Retinal pigment epithelial cell (primary cell): ENCODE data around the gene EFR3B.

ENCODE experiments used
- DNase-seq: peaks from one replicate; pipeline ENCODE4 v3.0.0-alpha.2; 2010; ENCODE audit warnings: low read depth
- H3K4me3 ChIP-seq: 2 replicates; pipeline ENCODE4 v1.5.1; 2011; ENCODE audit warnings: mild to moderate bottlenecking, low read length, control low read depth, moderate library complexity
- CTCF ChIP-seq: conservative IDR thresholded peaks from 2 replicates; pipeline ENCODE4 v1.5.1; 2011; ENCODE audit warnings: low read depth, low read length, control low read depth, inconsistent platforms

EFR3B gene

DNA sequence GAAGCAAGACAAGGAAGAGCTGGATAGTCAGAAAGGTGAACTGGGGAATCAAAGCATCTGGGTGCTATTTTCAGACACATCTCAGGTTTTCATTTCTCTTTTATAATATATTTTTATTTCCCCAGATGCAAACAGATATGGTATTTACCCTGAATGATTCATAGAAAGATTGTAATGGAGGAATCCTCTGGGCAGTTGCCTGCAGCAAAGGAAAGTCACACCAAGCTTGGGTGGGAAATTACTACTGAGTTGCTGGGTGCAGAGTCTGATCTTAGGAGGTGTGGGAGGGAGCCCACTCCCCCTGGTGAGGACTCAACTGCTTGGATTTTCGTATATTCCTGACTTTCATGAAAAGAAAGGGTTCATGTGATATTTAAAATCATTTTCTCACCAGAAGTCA, 2.1 kb downstream of the EFR3B start:
- no peak overlapping the region for H3K4me3 ChIP-seq
- no peak for DNase-seq
- no peak for TF ChIP-seq CTCF

DNA sequence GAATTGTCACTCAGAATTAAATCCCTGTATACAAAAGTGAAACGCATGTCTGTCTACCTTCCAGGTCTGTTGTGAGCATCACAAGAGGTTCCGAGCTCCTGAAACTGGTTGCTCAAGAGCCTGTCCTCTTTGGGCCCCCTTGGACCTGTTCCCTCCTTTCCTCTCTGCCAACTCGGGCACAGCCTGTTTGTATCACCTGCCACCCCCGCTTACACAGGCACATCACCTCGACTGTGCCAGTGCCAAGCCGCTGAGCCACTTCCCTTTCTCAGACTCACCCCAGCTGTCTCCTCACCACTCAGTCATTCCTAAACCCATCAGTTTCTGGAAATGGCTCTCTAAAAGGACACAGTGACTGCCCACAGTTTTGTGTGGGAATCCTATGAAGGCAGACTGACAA, 3.1 kb downstream of the EFR3B start:
- DNase-seq = no peak
- no peak overlapping the region for H3K4me3 ChIP-seq
- TF ChIP-seq CTCF = no peak

- H3K4me3 ChIP-seq = no peak overlapping the region
- no peak for TF ChIP-seq CTCF
- DNase-seq = no peak
Observed at GRCh38 chr2:25049422-25049821, 7.5 kb downstream of the EFR3B start.

GRCh38 chr2:25050128-25050527, 8.3 kb downstream of the EFR3B start:
- no peak for DNase-seq
- TF ChIP-seq CTCF = no peak
- H3K4me3 ChIP-seq = no peak overlapping the region

DNA sequence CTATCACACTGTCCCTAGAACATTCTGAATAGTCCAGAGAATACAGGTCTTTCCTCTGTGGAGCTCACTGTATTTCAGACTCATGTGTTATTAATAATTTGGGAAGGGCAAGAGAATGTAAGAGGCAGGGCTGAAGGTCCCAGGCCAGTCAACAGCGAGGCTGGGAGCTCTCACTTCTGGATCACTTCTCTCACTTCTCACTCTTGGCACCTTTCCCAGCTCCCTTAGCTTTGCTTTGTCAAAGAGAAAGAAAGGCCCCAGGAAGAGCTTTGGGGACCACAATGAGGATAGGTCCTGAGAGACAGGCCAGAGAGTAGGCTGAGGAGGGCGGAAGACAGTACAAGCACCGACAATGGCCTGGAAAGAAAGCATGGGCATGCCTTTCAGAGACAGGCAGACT, 11.2 kb downstream of the EFR3B start:
- no peak for TF ChIP-seq CTCF
- DNase-seq = no peak
- no peak overlapping the region for H3K4me3 ChIP-seq

DNA sequence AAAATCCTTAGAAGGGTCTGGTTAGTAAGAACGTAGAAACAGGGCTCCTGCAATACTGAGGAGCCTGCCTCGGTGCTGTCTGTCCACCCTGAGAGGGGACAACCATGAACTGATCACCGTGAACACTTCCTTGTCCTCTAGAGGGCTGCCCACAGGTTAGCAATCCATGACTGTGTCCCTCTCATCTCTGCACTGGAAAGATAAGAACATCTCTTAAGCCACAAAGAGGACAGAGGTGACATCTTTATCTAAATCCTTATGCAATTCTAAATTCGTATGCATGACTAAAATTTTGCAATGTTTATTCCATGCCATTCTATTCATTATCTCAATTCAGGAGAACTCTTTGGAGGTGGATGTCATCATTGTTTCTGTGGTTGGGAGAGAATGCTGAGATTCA, 12.8 kb downstream of the EFR3B start:
- H3K4me3 ChIP-seq = no peak overlapping the region
- DNase-seq = no peak
- TF ChIP-seq CTCF = no peak

DNA sequence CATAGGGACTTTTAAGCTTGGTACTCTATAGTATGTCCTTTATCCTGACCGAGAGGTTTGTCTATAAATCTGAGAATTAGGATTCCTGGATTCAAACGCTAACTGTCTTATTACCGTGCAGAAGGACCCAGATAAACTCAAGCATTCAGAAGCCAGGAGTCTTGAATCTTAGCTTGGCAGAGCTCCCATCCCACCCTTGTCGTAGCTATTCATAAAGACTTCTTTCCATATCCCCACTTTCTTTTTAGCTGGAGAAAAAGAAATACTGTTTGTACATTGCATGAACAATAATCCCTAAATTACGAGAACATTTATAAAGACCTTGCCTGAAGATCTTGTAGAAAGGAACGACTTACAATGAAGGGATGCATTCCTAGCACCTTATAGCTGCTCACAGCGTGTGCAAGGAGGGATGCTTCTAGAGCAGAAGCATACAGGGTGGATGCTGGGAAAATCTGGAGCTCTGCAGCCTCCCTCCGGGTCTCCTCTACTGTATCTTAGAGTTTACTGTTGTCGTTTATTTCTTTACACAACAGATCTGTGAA, 13.6 kb downstream of the EFR3B start:
- TF ChIP-seq CTCF = no peak
- H3K4me3 ChIP-seq = no peak overlapping the region

More for the DNA sequence above, 13.6 kb downstream of the EFR3B start:
- DNase-seq = no peak
